Activated CD4-positive, CD25-positive, alpha-beta regulatory T cell (primary cell): ENCODE results near the gene SUV39H1.
"Not testable (repeated sequence)": the region's sequence is repeated elsewhere in the genome, so short reads cannot be mapped to it uniquely, and the experiment has no call there.

Experiments
- DNase-seq, 4 experiments: peaks; one replicate each; lab custom pipeline; 2025; lab: John Stamatoyannopoulos, UW

Gene SUV39H1

GRCh38 chrX:48685416-48685815 lies 11.1 kb upstream of the SUV39H1 start:
- no peak for DNase-seq

GRCh38 chrX:48688531-48689150 lies 7.9 kb upstream of the SUV39H1 start:
- DNase-seq = no peak

GRCh38 chrX:48689208-48689920 lies 7.2 kb upstream of the SUV39H1 start:
- no peak for DNase-seq

- DNase-seq = not testable (repeated sequence)
Measured at GRCh38 chrX:48691746-48692145, 4.8 kb upstream of the SUV39H1 start.

- DNase-seq = no peak
Measured at GRCh38 chrX:48694776-48695533, 1.6 kb upstream of the SUV39H1 start.

GRCh38 chrX:48695534-48695896 lies 1.0 kb upstream of the SUV39H1 start:
- no peak for DNase-seq

GRCh38 chrX:48695925-48696300 lies 621 bp upstream of the SUV39H1 start:
- DNase-seq = no peak

GRCh38 chrX:48696909-48697727 lies 584 bp downstream of the SUV39H1 start:
- no peak for DNase-seq

GRCh38 chrX:48698306-48698705 lies 1.8 kb downstream of the SUV39H1 start:
- DNase-seq = no peak

GRCh38 chrX:48700246-48700645 lies 3.7 kb downstream of the SUV39H1 start:
- no peak for DNase-seq

GRCh38 chrX:48700951-48701653 lies 4.6 kb downstream of the SUV39H1 start:
- DNase-seq = no peak

GRCh38 chrX:48702032-48702431 lies 5.5 kb downstream of the SUV39H1 start:
- no peak for DNase-seq

GRCh38 chrX:48702716-48703115 lies 6.2 kb downstream of the SUV39H1 start:
- no peak for DNase-seq

- no peak for DNase-seq
Measured at GRCh38 chrX:48703228-48703627, 6.7 kb downstream of the SUV39H1 start.

- DNase-seq = no peak
Measured at GRCh38 chrX:48703642-48704481, 7.3 kb downstream of the SUV39H1 start.

- no peak for DNase-seq
Measured at GRCh38 chrX:48705871-48706270, 9.3 kb downstream of the SUV39H1 start.

GRCh38 chrX:48709522-48710112 lies 13.1 kb downstream of the SUV39H1 start:
- DNase-seq = no peak

GRCh38 chrX:48711162-48711928 lies 14.8 kb downstream of the SUV39H1 start:
- no peak for DNase-seq

GRCh38 chrX:48711929-48712505 lies 15.5 kb downstream of the SUV39H1 start:
- no peak for DNase-seq
